ENCODE data around the gene ZNF117. TPM values are rescaled to one million over a fixed set of nuclear protein-coding genes. Genes with fewer than 3 reads are reported as not detected.
"Not testable (repeated sequence)": the region's sequence is repeated elsewhere in the genome, so short reads cannot be mapped to it uniquely, and the experiment has no call there.

Gene ZNF117
- polyA plus RNA-seq, 2 of the 4 experiments (the other 2 are of a cell fraction): 0.98 to 1.3 TPM

DNA sequence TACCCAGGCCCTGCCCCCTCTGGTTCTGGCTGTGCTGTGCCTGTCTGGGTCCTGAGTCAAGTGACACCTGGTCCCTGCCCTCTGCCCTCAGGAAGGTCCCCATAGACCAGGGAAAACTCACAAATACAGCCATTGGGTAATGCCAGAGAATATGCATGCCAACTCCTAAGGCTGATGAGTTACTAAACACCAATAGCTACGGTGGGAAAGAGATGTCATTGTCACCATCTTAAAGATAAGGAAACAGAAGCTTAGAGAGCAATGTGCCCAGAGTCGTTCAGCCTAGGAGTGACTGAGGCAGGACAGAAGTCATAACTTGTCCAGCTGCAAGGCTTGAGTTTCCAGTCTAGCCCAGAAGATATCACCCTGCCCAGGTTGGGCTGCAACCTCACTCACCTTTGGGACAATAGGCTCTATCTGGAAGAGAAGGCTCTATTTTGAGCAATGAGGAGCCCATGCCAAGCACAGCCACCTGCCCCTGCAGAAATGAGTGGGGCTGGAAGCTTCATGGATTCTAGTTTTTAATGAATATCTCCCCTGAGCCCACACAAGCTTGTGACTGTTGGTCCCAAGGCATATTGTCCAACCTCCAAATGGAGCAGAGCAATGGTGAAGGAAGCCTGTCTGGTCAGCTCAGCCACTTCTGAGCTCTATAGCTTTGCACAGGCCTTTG is 45.2 kb downstream of the ZNF117 start:
- TF ChIP-seq RFX5 (IDR thresholded peaks at IDR 0.05): no peak
- TF ChIP-seq NPAS2 (CRISPR knock-in tag; IDR thresholded peaks at IDR 0.05; ENCODE audit: borderline replicate concordance): no peak
- TF ChIP-seq EHF (CRISPR knock-in tag; IDR thresholded peaks at IDR 0.05): no peak
- TF ChIP-seq CBX8 (IDR thresholded peaks at IDR 0.05): no peak
- TF ChIP-seq, protein P1, sequence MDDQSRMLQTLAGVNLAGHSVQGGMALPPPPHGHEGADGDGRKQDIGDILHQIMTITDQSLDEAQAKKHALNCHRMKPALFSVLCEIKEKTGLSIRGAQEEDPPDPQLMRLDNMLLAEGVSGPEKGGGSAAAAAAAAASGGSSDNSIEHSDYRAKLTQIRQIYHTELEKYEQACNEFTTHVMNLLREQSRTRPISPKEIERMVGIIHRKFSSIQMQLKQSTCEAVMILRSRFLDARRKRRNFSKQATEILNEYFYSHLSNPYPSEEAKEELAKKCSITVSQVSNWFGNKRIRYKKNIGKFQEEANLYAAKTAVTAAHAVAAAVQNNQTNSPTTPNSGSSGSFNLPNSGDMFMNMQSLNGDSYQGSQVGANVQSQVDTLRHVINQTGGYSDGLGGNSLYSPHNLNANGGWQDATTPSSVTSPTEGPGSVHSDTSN (IDR thresholded peaks at IDR 0.05): no peak
- TF ChIP-seq, protein P2, sequence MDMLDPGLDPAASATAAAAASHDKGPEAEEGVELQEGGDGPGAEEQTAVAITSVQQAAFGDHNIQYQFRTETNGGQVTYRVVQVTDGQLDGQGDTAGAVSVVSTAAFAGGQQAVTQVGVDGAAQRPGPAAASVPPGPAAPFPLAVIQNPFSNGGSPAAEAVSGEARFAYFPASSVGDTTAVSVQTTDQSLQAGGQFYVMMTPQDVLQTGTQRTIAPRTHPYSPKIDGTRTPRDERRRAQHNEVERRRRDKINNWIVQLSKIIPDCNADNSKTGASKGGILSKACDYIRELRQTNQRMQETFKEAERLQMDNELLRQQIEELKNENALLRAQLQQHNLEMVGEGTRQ (IDR thresholded peaks at IDR 0.05): no peak
- TF ChIP-seq, protein P3, sequence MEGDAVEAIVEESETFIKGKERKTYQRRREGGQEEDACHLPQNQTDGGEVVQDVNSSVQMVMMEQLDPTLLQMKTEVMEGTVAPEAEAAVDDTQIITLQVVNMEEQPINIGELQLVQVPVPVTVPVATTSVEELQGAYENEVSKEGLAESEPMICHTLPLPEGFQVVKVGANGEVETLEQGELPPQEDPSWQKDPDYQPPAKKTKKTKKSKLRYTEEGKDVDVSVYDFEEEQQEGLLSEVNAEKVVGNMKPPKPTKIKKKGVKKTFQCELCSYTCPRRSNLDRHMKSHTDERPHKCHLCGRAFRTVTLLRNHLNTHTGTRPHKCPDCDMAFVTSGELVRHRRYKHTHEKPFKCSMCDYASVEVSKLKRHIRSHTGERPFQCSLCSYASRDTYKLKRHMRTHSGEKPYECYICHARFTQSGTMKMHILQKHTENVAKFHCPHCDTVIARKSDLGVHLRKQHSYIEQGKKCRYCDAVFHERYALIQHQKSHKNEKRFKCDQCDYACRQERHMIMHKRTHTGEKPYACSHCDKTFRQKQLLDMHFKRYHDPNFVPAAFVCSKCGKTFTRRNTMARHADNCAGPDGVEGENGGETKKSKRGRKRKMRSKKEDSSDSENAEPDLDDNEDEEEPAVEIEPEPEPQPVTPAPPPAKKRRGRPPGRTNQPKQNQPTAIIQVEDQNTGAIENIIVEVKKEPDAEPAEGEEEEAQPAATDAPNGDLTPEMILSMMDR (IDR thresholded peaks at IDR 0.05): no peak
- no peak for TF ChIP-seq KDM1A (IDR thresholded peaks at IDR 0.05; ENCODE audit: low read depth)
- TF ChIP-seq NR3C1 (IDR thresholded peaks at IDR 0.05): no peak
- TF ChIP-seq, protein P4, sequence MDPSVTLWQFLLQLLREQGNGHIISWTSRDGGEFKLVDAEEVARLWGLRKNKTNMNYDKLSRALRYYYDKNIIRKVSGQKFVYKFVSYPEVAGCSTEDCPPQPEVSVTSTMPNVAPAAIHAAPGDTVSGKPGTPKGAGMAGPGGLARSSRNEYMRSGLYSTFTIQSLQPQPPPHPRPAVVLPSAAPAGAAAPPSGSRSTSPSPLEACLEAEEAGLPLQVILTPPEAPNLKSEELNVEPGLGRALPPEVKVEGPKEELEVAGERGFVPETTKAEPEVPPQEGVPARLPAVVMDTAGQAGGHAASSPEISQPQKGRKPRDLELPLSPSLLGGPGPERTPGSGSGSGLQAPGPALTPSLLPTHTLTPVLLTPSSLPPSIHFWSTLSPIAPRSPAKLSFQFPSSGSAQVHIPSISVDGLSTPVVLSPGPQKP (IDR thresholded peaks at IDR 0.05; ENCODE audit: low read depth, low read length): no peak
- no peak for TF ChIP-seq CHD2 (IDR thresholded peaks at IDR 0.05; ENCODE audit: low read length, partially characterized antibody)
- TF ChIP-seq TFCP2L1 (CRISPR knock-in tag; IDR thresholded peaks at IDR 0.05): no peak
- TF ChIP-seq, protein P5, sequence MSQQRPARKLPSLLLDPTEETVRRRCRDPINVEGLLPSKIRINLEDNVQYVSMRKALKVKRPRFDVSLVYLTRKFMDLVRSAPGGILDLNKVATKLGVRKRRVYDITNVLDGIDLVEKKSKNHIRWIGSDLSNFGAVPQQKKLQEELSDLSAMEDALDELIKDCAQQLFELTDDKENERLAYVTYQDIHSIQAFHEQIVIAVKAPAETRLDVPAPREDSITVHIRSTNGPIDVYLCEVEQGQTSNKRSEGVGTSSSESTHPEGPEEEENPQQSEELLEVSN (IDR thresholded peaks at IDR 0.05; ENCODE audit: borderline replicate concordance, low read depth): no peak
- TF ChIP-seq TP53 (CRISPR knock-in tag; IDR thresholded peaks at IDR 0.05): no peak
- no peak for TF ChIP-seq HOXB5 (CRISPR knock-in tag; IDR thresholded peaks at IDR 0.05)
- no peak for TF ChIP-seq PHF8 (IDR thresholded peaks at IDR 0.05; ENCODE audit: borderline replicate concordance, low read depth)
- CTCF ChIA-PET: no interaction called here
- H3K9me3 ChIP-seq: peaks cover 24% of the 10 kb centered on the region; the same call in 2 of the 3 replicates
- no peak overlapping the region for H3K4me3 ChIP-seq
- no peaks in the 10 kb centered on the region for H3K4me1 ChIP-seq
- ATAC-seq: no peak
- no peak for DNase-seq (ENCODE audit: low read depth in 1 of 2, low spot score in 1 of 2)
- POLR2A ChIA-PET: no interaction called here
- no peak overlapping the region for H3K27ac ChIP-seq
- FAIRE-seq: no peak
- H3K4me2 ChIP-seq: no peak overlapping the region
- WGBS (ENCODE audit: missing lambda C conversion rate): 6% methylated on average over 2 of the region's 2 CpGs

DNA sequence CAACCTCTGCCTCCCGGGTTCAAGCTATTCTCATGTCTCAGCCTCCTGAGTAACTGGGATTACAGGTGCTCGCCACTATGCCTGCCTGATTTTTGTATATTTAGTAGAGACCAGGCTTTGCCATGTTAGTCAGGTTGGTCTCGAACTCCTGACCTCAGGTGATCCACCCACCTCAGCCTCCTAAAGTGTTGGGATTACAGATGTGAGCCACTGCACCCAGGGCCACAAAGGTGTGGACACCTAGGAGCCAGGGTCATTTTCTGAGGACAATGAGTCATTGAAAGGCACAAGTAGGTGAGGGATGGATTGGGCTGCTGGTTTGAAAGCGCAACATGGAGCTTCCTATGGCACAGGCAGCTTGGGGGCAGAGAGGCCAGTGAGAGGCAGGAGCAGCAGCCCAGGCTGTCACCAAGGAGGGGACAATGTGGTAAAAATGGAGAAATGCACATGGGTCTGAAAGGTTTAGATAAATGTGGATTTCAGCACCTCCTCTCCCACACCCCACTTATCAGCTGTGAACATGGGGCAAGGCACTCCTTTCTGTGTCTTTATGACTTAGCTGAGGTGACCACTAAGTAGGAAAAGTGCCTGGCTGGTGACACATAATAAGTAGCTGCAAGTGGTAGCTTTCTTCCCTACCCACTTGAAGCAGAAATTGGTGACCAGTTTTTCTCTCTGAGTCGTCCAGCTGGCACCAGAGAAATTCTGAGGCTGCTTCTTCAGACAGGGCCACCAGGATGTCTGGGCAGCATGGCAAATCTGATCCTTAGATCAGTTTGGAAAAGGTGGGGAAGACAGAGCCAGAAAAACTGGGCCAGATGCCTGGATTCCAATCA is 46.0 kb downstream of the ZNF117 start:
- CTCF ChIA-PET; H3K4me1 ChIP-seq; H3K27ac ChIP-seq; H3K4me2 ChIP-seq; H3K4me3 ChIP-seq; DNase-seq (ENCODE audit: low read depth in 1 of 2, low spot score in 1 of 2); FAIRE-seq; ATAC-seq; POLR2A ChIA-PET: not testable (repeated sequence)
- peaks cover 29% of the 10 kb centered on the region; the same call in 2 of the 3 replicates for H3K9me3 ChIP-seq
- 6% methylated on average over 5 of the region's 5 CpGs for WGBS (ENCODE audit: missing lambda C conversion rate)

DNA sequence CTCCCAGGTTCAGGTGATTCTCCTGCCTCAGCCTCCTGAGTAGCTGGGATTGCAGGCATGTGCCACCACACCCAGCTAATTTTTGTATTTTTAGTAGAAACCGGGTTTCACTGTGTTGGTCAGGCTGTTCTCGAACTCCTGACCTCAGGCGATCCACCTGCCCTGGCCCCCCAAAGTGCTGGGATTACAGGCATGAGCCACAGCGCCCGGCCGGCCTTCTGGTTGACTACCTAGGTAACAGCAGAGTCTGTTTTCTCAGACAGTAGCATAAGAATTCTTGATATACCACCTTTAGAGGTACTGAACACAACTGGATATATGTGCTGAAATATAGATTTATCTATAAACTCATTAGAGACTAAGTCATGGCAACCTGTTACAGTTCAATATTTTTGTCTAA is 50.8 kb downstream of the ZNF117 start:
- H3K4me2 ChIP-seq; H3K4me1 ChIP-seq; H3K4me3 ChIP-seq; DNase-seq (ENCODE audit: low read depth in 1 of 2, low spot score in 1 of 2); CTCF ChIA-PET; FAIRE-seq; POLR2A ChIA-PET; ATAC-seq; H3K27ac ChIP-seq: not testable (repeated sequence)
- WGBS (ENCODE audit: missing lambda C conversion rate): 72% methylated on average over 6 of the region's 6 CpGs
- peaks cover 43% of the 10 kb centered on the region for H3K9me3 ChIP-seq
